ENCODE results near the gene ANXA5.

The ANXA5 gene

GRCh38 chr4:121669163-121669550, 27.6 kb downstream of the ANXA5 start:
- Histone ChIP-seq H4K20me1 (ENCODE audit: insufficient read depth, low read length) (no peaks in the 10 kb centered on the region), H3F3A (ENCODE audit: insufficient read depth, low read length) (no peaks in the 10 kb centered on the region), H3K27ac (ENCODE audit: low read depth, low read length, poor library complexity, severe bottlenecking) (no peak overlapping the region), H3K36me3 (ENCODE audit: insufficient read depth, low read length) (peaks cover 44% of the 10 kb centered on the region; the same call in 1 of the 2 replicates), H3K9ac (ENCODE audit: low read length) (no peak overlapping the region), H3K4me1 (ENCODE audit: insufficient read depth, low read length, severe bottlenecking) (no peaks in the 10 kb centered on the region), H3K27me3 (ENCODE audit: insufficient read depth, low read length) (no peaks in the 10 kb centered on the region), H3K4me2 (ENCODE audit: low read length) (no peak overlapping the region), H3K9me3 (ENCODE audit: low read length) (no peaks in the 10 kb centered on the region), H2AFZ (ENCODE audit: low read length) (no peak overlapping the region), H3K9me2 (ENCODE audit: low read depth, low read length) (no peaks in the 10 kb centered on the region), H3K4me3 (ENCODE audit: low read depth, low read length, poor library complexity, severe bottlenecking) (no peak overlapping the region), H3K79me2 (ENCODE audit: insufficient read depth, low read length) (no peaks in the 10 kb centered on the region)
- TF ChIP-seq CTCF (IDR thresholded peaks at IDR 0.05; ENCODE audit: low read length) (no peak), EZH2 (IDR thresholded peaks at IDR 0.05; ENCODE audit: borderline replicate concordance, low read length) (no peak)

GRCh38 chr4:121668368-121669162, 28.2 kb downstream of the ANXA5 start:
- Histone ChIP-seq H3F3A (ENCODE audit: insufficient read depth, low read length) (no peaks in the 10 kb centered on the region), H4K20me1 (ENCODE audit: insufficient read depth, low read length) (no peaks in the 10 kb centered on the region), H3K4me1 (ENCODE audit: insufficient read depth, low read length, severe bottlenecking) (no peaks in the 10 kb centered on the region), H2AFZ (ENCODE audit: low read length) (no peak overlapping the region), H3K4me2 (ENCODE audit: low read length) (no peak overlapping the region), H3K27ac (ENCODE audit: low read depth, low read length, poor library complexity, severe bottlenecking) (no peak overlapping the region), H3K36me3 (ENCODE audit: insufficient read depth, low read length) (peaks cover 44% of the 10 kb centered on the region; the same call in 1 of the 2 replicates), H3K4me3 (ENCODE audit: low read depth, low read length, poor library complexity, severe bottlenecking) (no peak overlapping the region), H3K27me3 (ENCODE audit: insufficient read depth, low read length) (no peaks in the 10 kb centered on the region), H3K79me2 (ENCODE audit: insufficient read depth, low read length) (no peaks in the 10 kb centered on the region), H3K9me2 (ENCODE audit: low read depth, low read length) (no peaks in the 10 kb centered on the region), H3K9ac (ENCODE audit: low read length) (no peak overlapping the region), H3K9me3 (ENCODE audit: low read length) (no peaks in the 10 kb centered on the region)
- TF ChIP-seq EZH2 (IDR thresholded peaks at IDR 0.05; ENCODE audit: borderline replicate concordance, low read length) (no peak), CTCF (IDR thresholded peaks at IDR 0.05; ENCODE audit: low read length) (no peak)

- no peaks in the 10 kb centered on the region for H3K4me1 ChIP-seq (ENCODE audit: insufficient read depth, low read length, severe bottlenecking)
- no peak for TF ChIP-seq CTCF (IDR thresholded peaks at IDR 0.05; ENCODE audit: low read length)
- TF ChIP-seq EZH2 (IDR thresholded peaks at IDR 0.05; ENCODE audit: borderline replicate concordance, low read length), result no peak
- H3K27me3 ChIP-seq (ENCODE audit: insufficient read depth, low read length), result no peaks in the 10 kb centered on the region
- H3K36me3 ChIP-seq (ENCODE audit: insufficient read depth, low read length), result peaks cover 30% of the 10 kb centered on the region; the same call in 1 of the 2 replicates
- H4K20me1 ChIP-seq (ENCODE audit: insufficient read depth, low read length), result no peaks in the 10 kb centered on the region
- H3K9me3 ChIP-seq (ENCODE audit: low read length), result no peaks in the 10 kb centered on the region
- H3K27ac ChIP-seq (ENCODE audit: low read depth, low read length, poor library complexity, severe bottlenecking), result no peak overlapping the region
- no peak overlapping the region for H2AFZ ChIP-seq (ENCODE audit: low read length)
- H3F3A ChIP-seq (ENCODE audit: insufficient read depth, low read length), result no peaks in the 10 kb centered on the region
- no peak overlapping the region for H3K9ac ChIP-seq (ENCODE audit: low read length)
- H3K79me2 ChIP-seq (ENCODE audit: insufficient read depth, low read length), result no peaks in the 10 kb centered on the region
- no peaks in the 10 kb centered on the region for H3K9me2 ChIP-seq (ENCODE audit: low read depth, low read length)
- no peak overlapping the region for H3K4me2 ChIP-seq (ENCODE audit: low read length)
- no peak overlapping the region for H3K4me3 ChIP-seq (ENCODE audit: low read depth, low read length, poor library complexity, severe bottlenecking)
Measured at GRCh38 chr4:121666091-121666679, 30.6 kb downstream of the ANXA5 start.

All from OCI-LY1 (cell line).